H1 (cell line): ENCODE measurements around the gene USP13.

Source experiments
- ATF3 ChIP-seq: IDR thresholded peaks from 2 replicates; pipeline ENCODE4 v1.6.1; 2011; ENCODE audit warnings: low read depth, mild to moderate bottlenecking, low read length; ENCODE audit not compliant: insufficient read depth
- BRCA1 ChIP-seq: IDR thresholded peaks from 2 replicates; pipeline ENCODE4 v1.6.1; 2012; ENCODE audit warnings: low read depth, low read length, improper control_type of control experiment
- CTCF ChIP-seq, 3 experiments: IDR thresholded peaks; 1 replicate in 2 of 3; 2 replicates in 1 of 3; pipeline versions ENCODE4 v1.5.1 to v1.6.1; 2011; ENCODE audit warnings: low read length in 3 of 3, mild to moderate bottlenecking in 3 of 3, inconsistent platforms in 2 of 3, low read depth in 1 of 3, moderate library complexity in 1 of 3; ENCODE audit not compliant: insufficient read depth in 1 of 3; ENCODE audit errors: control extremely low read depth in 1 of 3
- EZH2 ChIP-seq: fragments of 200-600 bp; sonication (generic); IDR thresholded peaks from 2 replicates; pipeline ENCODE4 v1.7.1; 2012; ENCODE audit warnings: low read depth, mild to moderate bottlenecking, moderate library complexity, low read length, inconsistent platforms; ENCODE audit not compliant: severe bottlenecking
- POLR2A ChIP-seq, 2 experiments: IDR thresholded peaks; 1 replicate in 1 of 2; 2 replicates in 1 of 2; pipeline ENCODE4 v1.6.1; 2011; ENCODE audit warnings: low read depth in 2 of 2, low read length in 2 of 2, mild to moderate bottlenecking in 2 of 2; ENCODE audit errors: control extremely low read depth in 1 of 2
- POLR2AphosphoS5 ChIP-seq: IDR thresholded peaks from 2 replicates; pipeline ENCODE4 v1.6.1; 2011; ENCODE audit warnings: low read depth, low read length
- RAD21 ChIP-seq, 2 experiments: IDR thresholded peaks in 1 of 2; conservative IDR thresholded peaks in 1 of 2; 2 replicates each; pipeline ENCODE4 v1.6.1; 2011; ENCODE audit warnings: low read depth in 2 of 2, low read length in 2 of 2, improper control_type of control experiment in 1 of 2, inconsistent platforms in 1 of 2, mild to moderate bottlenecking in 1 of 2, moderate library complexity in 1 of 2
- SP1 ChIP-seq: IDR thresholded peaks from 2 replicates; pipeline ENCODE4 v1.6.1; 2011; ENCODE audit warnings: low read depth, low read length
- USF2 ChIP-seq: IDR thresholded peaks from 2 replicates; pipeline ENCODE4 v1.6.1; 2011; ENCODE audit warnings: low read length, improper control_type of control experiment
- ZNF274 ChIP-seq: IDR thresholded peaks from 2 replicates; pipeline ENCODE4 v1.7.0; 2012; ENCODE audit warnings: low read length, borderline replicate concordance; ENCODE audit errors: extremely low read depth
- TF ChIP-seq, protein P1 (sequence below): IDR thresholded peaks from 2 replicates; pipeline ENCODE4 v1.6.1; 2012; ENCODE audit warnings: inconsistent platforms

GRCh38 chr3:179766416-179767133 lies 113.7 kb downstream of the USP13 start:
- TF ChIP-seq USF2 (no peak), EZH2 (no peak), RAD21 (IDR thresholded peaks at IDR 0.05 in 1 of 2, conservative IDR thresholded peaks at IDR 0.05 in 1 of 2; ENCODE audit: low read depth in 2 of 2, low read length in 2 of 2) (no peak), SP1 (no peak), POLR2A (IDR thresholded peaks at IDR 0.05; ENCODE audit: control extremely low read depth in 1 of 2, low read depth in 2 of 2, low read length in 2 of 2) (no peak), ATF3 (no peak), POLR2AphosphoS5 (no peak), ZNF274 (no peak), BRCA1 (no peak), CTCF (IDR thresholded peaks at IDR 0.05; ENCODE audit: control extremely low read depth in 1 of 3, insufficient read depth in 1 of 3, low read depth in 1 of 3, low read length in 3 of 3) (no peak)
- TF ChIP-seq, protein P1, sequence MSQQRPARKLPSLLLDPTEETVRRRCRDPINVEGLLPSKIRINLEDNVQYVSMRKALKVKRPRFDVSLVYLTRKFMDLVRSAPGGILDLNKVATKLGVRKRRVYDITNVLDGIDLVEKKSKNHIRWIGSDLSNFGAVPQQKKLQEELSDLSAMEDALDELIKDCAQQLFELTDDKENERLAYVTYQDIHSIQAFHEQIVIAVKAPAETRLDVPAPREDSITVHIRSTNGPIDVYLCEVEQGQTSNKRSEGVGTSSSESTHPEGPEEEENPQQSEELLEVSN: no peak
